MM.1S (cell line): ENCODE measurements around the gene SUPT6H.
A peak's percentile ranks its signal among the peaks of the same experiment; 100 is the strongest.

Experiments
- DNase-seq: peaks from one replicate; pipeline ENCODE4 v3.0.0-alpha.2; 2015
- H2AFZ ChIP-seq: fragments of 300-600 bp; sonication (generic); 2 replicates; pipeline ENCODE4 v1.6.0; 2016; ENCODE audit warnings: antibody characterized with exemption, low read length
- H3F3A ChIP-seq: fragments of 300-600 bp; sonication (generic); 2 replicates; pipeline ENCODE4 v1.6.1; 2016; ENCODE audit warnings: mild to moderate bottlenecking, antibody characterized with exemption, low read length, moderate library complexity, mixed read lengths; ENCODE audit not compliant: insufficient read depth
- H3K27ac ChIP-seq: fragments of 300-600 bp; sonication (generic); 2 replicates; pipeline ENCODE4 v1.5.1; 2016; ENCODE audit warnings: mild to moderate bottlenecking, low read length
- H3K27me3 ChIP-seq: fragments of 300-600 bp; sonication (generic); replicated peaks from 2 replicates; pipeline ENCODE4 v1.6.0; 2016; ENCODE audit warnings: low read length; ENCODE audit not compliant: insufficient read depth
- H3K36me3 ChIP-seq: fragments of 300-600 bp; sonication (generic); replicated peaks from 2 replicates; pipeline ENCODE4 v1.6.1; 2016; ENCODE audit warnings: mild to moderate bottlenecking, low read length, mixed read lengths; ENCODE audit not compliant: insufficient read depth
- H3K4me1 ChIP-seq: fragments of 300-600 bp; sonication (generic); 2 replicates; pipeline ENCODE4 v1.6.1; 2016; ENCODE audit warnings: low read length, mixed read lengths
- H3K4me2 ChIP-seq: fragments of 300-600 bp; sonication (generic); 2 replicates; pipeline ENCODE4 v1.6.0; 2016; ENCODE audit warnings: low read depth, low read length
- H3K4me3 ChIP-seq: fragments of 300-600 bp; sonication (generic); 2 replicates; pipeline ENCODE4 v1.5.1; 2016; ENCODE audit warnings: low read length, mixed read lengths
- H3K79me2 ChIP-seq: fragments of 300-600 bp; sonication (generic); 2 replicates; pipeline ENCODE4 v1.6.1; 2016; ENCODE audit warnings: mixed run types, low read length, mixed read lengths
- H3K9ac ChIP-seq: fragments of 300-600 bp; sonication (generic); 2 replicates; pipeline ENCODE4 v1.6.1; 2016; ENCODE audit warnings: low read length, mixed read lengths
- H3K9me2 ChIP-seq: fragments of 300-600 bp; sonication (generic); replicated peaks from 2 replicates; pipeline ENCODE4 v1.6.1; 2016; ENCODE audit warnings: mild to moderate bottlenecking, low read length, mixed read lengths; ENCODE audit not compliant: insufficient read depth
- H3K9me3 ChIP-seq: fragments of 300-600 bp; sonication (generic); replicated peaks from 2 replicates; pipeline ENCODE4 v1.6.1; 2016; ENCODE audit warnings: mild to moderate bottlenecking, low read length, mixed read lengths; ENCODE audit not compliant: insufficient read depth
- H4K20me1 ChIP-seq: fragments of 300-600 bp; sonication (generic); 2 replicates; pipeline ENCODE4 v1.6.1; 2016; ENCODE audit warnings: mild to moderate bottlenecking, low read length, moderate library complexity, mixed read lengths; ENCODE audit not compliant: insufficient read depth
- EZH2 ChIP-seq: fragments of 300-600 bp; sonication (generic); optimal IDR thresholded peaks from 2 replicates; pipeline ENCODE3; 2017; ENCODE audit warnings: low read depth, mild to moderate bottlenecking, antibody characterized with exemption, low read length, mixed read lengths
- EZH2phosphoT487 ChIP-seq: fragments of 300-600 bp; sonication (generic); IDR thresholded peaks from 2 replicates; pipeline ENCODE4 v1.6.1; 2018; ENCODE audit warnings: antibody characterized with exemption, low read length
- TF ChIP-seq, protein P1 (sequence below): fragments of 300-600 bp; sonication (generic); IDR thresholded peaks from 2 replicates; pipeline ENCODE4 v1.5.1; 2016; ENCODE audit warnings: antibody characterized with exemption, low read length, mixed read lengths

The SUPT6H gene

DNA sequence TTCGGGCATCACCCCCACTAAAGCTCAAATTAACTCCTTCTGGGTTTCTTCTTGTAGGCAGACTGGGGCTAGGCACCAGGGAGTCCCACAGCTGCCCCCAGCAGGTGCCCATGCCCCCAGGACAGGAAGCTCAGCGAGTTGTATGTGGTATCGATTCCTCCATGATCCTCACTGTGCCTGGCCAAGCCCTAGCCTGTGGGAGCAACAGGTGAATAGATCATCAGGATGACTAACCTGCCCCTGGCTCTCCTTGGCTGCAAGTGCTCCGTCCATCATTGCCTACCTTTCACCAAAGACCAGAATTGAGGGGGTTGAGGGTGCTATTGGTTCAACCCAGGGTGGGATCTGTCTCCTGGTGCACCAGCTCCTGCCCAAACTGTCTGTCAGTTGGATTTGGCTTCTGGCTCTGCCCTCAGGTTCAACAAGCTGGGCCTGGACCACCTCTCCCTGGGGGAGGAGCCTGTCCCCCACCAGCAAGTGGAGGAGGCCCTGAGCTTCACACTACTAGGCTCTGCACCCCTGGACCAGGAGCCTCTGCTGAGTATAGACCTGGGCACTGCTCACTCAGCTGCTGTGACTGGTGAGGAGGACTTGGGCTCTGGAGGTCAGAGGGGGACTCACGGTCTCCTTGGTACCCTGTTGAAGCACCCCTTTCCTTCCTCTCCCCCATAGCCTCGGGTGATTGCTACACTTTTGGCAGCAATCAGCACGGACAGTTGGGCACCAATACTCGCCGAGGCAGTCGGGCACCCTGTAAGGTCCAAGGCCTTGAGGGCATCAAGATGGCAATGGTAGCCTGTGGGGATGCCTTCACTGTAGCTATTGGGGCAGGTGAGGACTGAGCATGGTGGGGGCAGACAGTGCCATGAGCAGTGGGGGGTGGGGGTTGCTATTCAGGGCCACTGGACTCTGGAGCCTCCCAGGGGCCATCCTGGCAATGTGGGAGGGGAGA, 78.7 kb downstream of the SUPT6H start:
- H3K9me3 ChIP-seq, result no peaks in the 10 kb centered on the region
- DNase-seq, result no peak
- peaks cover 26% of the 10 kb centered on the region for H3K4me1 ChIP-seq
- TF ChIP-seq EZH2phosphoT487 (no peak), EZH2 (no peak)
- TF ChIP-seq, protein P1, sequence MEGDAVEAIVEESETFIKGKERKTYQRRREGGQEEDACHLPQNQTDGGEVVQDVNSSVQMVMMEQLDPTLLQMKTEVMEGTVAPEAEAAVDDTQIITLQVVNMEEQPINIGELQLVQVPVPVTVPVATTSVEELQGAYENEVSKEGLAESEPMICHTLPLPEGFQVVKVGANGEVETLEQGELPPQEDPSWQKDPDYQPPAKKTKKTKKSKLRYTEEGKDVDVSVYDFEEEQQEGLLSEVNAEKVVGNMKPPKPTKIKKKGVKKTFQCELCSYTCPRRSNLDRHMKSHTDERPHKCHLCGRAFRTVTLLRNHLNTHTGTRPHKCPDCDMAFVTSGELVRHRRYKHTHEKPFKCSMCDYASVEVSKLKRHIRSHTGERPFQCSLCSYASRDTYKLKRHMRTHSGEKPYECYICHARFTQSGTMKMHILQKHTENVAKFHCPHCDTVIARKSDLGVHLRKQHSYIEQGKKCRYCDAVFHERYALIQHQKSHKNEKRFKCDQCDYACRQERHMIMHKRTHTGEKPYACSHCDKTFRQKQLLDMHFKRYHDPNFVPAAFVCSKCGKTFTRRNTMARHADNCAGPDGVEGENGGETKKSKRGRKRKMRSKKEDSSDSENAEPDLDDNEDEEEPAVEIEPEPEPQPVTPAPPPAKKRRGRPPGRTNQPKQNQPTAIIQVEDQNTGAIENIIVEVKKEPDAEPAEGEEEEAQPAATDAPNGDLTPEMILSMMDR, result no peak
- H3K27me3 ChIP-seq, result no peaks in the 10 kb centered on the region
- H3K27ac ChIP-seq, result no peak overlapping the region
- H3K9ac ChIP-seq, result no peak overlapping the region
- peaks cover 16% of the 10 kb centered on the region for H3K79me2 ChIP-seq
- no peak overlapping the region for H3K4me3 ChIP-seq
- peaks cover 11% of the 10 kb centered on the region for H3F3A ChIP-seq
- H2AFZ ChIP-seq, result no peak overlapping the region
- H3K4me2 ChIP-seq, result no peak overlapping the region
- H3K9me2 ChIP-seq, result no peaks in the 10 kb centered on the region
- H4K20me1 ChIP-seq, result no peaks in the 10 kb centered on the region
- no peaks in the 10 kb centered on the region for H3K36me3 ChIP-seq

DNA sequence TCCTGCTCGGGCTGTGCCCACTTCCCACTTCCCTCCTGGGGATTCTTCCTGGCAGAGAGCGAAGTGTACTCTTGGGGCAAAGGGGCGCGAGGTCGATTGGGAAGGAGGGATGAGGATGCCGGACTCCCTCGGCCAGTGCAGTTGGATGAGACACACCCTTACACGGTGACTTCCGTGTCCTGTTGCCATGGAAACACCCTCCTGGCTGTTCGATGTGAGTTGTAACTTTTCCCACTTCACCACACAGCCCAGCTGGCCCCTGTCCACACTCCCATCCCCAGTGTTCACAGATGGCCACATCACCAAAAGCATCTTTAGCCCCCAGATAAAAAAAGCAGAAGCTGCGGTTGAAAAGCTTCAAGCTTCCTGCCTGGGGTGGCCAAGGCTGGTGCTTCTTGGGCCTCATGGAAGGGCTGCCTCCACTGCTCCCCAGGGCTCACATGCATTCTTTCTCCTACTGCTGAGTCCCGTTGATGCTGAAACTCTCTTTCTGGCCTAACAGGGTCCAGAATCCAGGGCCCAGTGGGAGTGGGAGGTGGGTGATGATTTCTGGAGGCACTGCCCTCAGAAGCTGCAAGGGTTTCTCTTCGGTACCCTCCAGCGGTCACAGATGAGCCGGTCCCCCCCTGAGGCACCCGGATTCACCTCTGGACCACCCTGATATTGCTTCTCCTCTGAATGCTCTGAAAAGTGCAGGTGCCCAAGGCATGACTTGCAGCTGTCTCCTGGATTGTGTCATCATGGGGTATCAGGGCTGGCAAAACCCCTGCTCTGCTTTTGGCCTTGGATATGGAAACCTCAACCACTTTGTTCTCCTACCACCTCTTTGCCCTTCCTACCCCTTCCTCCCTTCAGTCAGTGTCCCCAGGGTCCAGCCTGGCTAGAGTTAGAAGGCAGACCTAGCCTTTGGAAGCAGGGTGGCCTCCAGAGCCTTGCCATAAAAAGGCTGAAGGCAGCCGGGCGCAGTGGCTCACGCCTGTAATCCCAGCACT, 79.6 kb downstream of the SUPT6H start:
- no peak overlapping the region for H3K9ac ChIP-seq
- no peaks in the 10 kb centered on the region for H3K27me3 ChIP-seq
- no peak overlapping the region for H2AFZ ChIP-seq
- no peak overlapping the region for H3K27ac ChIP-seq
- H3K4me3 ChIP-seq, result no peak overlapping the region
- no peak for DNase-seq
- TF ChIP-seq, protein P1, result no peak
- TF ChIP-seq EZH2 (no peak), EZH2phosphoT487 (no peak)
- H3K9me2 ChIP-seq, result no peaks in the 10 kb centered on the region
- no peaks in the 10 kb centered on the region for H3K9me3 ChIP-seq
- H3K79me2 ChIP-seq, result peaks cover 25% of the 10 kb centered on the region
- H4K20me1 ChIP-seq, result no peaks in the 10 kb centered on the region
- H3F3A ChIP-seq, result peaks cover 11% of the 10 kb centered on the region
- no peaks in the 10 kb centered on the region for H3K36me3 ChIP-seq
- no peak overlapping the region for H3K4me2 ChIP-seq
- H3K4me1 ChIP-seq, result peaks cover 28% of the 10 kb centered on the region

DNA sequence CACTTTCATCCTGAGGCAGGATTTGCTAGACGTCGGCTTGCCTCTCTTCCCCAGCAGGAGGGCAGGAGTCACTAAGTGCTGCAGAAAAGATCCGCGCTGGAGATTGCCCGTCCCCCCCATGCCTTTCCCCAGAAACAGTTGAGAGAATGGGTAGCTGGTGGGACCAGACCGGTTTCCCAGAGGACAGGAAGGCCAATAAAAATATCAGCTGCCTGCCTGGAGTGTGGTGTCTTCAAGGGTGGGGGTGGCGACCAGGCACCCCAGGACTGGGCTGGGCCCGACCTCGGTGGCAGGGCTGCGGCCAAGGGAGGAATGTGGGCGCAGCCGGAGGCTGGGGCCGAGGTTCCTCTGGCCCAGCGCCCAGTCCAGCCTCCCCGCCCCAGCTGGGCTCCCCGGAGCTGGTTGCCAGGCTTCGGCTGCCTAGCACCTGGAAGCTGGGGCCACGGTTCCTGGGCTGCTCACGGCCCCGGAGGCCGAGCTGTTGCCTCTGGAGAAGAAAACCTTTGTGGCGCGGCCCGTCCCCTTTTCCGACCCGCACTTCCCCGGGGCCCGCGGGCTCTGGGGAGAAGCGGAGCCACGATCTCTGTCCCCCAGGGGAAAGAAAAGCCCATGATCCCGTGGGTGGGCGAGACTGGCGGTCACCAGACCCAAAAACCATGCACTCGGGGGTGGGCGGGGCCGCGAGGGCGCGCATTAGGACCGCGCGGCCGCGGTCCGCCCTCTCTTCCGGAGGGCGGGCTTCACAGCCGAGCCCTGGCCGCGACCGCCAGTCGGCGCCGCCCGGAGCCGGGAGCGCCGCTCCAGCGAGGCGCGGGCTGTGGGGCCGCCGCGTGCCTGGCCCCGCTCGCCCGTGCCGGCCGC, 81.5 kb downstream of the SUPT6H start, which contains the start of gene TRAF4:
Gene TRAF4 (plus strand): TSS at position 769 of the 861 bp plus-strand sequence. CDS start 102 bp downstream, outside the sequence.
- DNase-seq, result peak; percentile 87
- H3F3A ChIP-seq, result peaks cover 11% of the 10 kb centered on the region
- H3K36me3 ChIP-seq, result no peaks in the 10 kb centered on the region
- H3K9me3 ChIP-seq, result no peaks in the 10 kb centered on the region
- no peaks in the 10 kb centered on the region for H3K27me3 ChIP-seq
- peak within 1 kb of the TSS; percentile 64 for H3K27ac ChIP-seq
- peaks cover 38% of the 10 kb centered on the region for H3K79me2 ChIP-seq
- H2AFZ ChIP-seq, result peak within 1 kb of the TSS; percentile 32
- no peak for TF ChIP-seq EZH2phosphoT487
- peaks cover 25% of the 10 kb centered on the region for H3K4me1 ChIP-seq
- H4K20me1 ChIP-seq, result no peaks in the 10 kb centered on the region
- H3K4me3 ChIP-seq, result peak within 1 kb of the TSS; percentile 81
- H3K4me2 ChIP-seq, result peak within 1 kb of the TSS; percentile 90
- H3K9me2 ChIP-seq, result no peaks in the 10 kb centered on the region
- peak within 1 kb of the TSS; percentile 73 for H3K9ac ChIP-seq
